ENCODE measurements around the gene GTF2I.
"Not testable (repeated sequence)": the region's sequence is repeated elsewhere in the genome, so short reads cannot be mapped to it uniquely, and the experiment has no call there.

Gene GTF2I

DNA sequence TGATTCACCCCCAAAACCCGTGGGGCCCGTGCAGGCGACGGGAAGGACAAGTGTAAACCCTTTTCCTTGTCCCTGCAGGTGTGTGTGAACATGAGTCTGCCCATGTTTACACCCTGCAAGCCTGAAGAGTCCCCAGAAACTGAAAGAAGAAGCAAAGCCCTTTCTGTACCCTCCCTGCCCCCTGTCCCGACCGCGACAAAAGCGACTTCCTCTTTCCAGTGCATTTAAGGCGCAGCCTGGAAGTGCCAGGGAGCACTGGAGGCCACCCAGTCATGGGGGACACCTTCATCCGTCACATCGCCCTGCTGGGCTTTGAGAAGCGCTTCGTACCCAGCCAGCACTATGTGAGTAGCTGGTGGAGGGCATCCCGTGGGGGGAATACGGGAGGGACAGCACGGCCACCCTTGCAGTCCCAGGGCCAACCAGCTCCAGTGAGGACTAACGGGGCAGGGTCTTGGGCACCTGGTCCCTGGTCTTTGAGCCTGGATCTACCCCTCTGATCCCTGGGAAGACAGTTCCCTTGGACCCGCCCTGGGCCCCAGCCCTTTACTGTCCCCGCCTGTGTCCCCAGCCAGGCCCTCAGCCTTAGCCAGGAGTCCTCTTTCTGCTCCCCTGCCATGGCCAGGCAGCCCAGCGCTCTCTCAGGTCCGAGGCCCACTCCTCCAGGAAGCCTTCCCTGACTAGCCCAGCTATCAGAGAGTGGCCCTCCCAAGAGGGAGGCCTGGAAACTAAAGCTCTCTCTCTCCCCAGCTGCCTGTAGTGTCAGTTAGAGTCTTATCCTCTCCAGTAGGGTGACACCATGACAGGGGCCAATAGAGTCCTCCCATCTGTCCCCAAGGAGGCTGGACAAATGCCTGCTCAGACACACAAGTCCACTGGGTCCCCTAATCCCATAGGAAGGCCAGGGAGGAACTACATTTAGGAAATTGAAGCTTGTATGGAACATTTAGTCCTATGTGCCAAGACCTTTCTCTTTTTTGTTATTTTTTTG lies 116.5 kb downstream of the GTF2I start, which contains the start of gene NCF1:
TSS of gene NCF1 (plus strand) at position 252 of the 991 bp plus-strand sequence. CDS start at position 273, 21 bp downstream.
- DNase-seq (ENCODE audit: extremely low read depth in 1 of 2, low read depth in 1 of 2): not testable (repeated sequence)

GRCh38 chr7:74775111-74775510 lies 117.6 kb downstream of the GTF2I start:
- DNase-seq (ENCODE audit: extremely low read depth in 1 of 2, low read depth in 1 of 2): not testable (repeated sequence)

DNA sequence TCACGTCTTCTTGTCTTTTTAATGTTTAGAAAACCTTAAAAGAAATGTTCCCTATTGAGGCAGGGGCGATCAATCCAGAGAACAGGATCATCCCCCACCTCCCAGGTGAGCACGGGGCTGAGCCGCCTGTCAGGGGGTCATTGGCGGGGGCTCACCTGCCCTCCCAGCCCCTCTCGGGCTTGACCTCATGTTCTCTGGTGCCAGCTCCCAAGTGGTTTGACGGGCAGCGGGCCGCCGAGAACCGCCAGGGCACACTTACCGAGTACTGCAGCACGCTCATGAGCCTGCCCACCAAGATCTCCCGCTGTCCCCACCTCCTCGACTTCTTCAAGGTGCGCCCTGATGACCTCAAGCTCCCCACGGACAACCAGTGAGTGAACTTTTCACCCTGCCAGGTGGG lies 121.5 kb downstream of the GTF2I start:
- DNase-seq (ENCODE audit: extremely low read depth in 1 of 2, low read depth in 1 of 2): not testable (repeated sequence)

GRCh38 chr7:74781746-74782145 lies 124.2 kb downstream of the GTF2I start:
- not testable (repeated sequence) for DNase-seq (ENCODE audit: extremely low read depth in 1 of 2, low read depth in 1 of 2)

DNA sequence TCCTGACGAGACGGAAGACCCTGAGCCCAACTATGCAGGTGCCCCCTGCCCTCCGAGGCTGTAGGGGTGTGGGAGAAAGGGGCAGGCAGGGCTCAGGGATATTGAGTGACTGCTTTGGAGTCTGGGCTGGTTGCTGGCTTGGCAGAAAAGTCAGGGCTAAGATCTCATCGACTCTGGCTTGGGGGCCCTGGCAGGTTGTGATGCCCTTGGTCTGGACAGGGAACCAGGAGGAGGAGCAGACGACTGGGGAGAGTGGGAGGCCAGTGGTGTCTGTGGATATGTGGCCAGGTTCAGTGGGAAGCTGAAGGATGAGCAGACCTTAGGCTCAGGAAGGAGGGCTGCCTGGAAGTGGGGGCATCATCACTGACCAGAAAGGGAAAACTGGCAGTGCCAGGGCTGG lies 126.1 kb downstream of the GTF2I start:
- not testable (repeated sequence) for DNase-seq (ENCODE audit: extremely low read depth in 1 of 2, low read depth in 1 of 2)

GRCh38 chr7:74788369-74789150 lies 131.0 kb downstream of the GTF2I start:
- peak; percentile 82 to 89 for DNase-seq (ENCODE audit: extremely low read depth in 1 of 2, low read depth in 1 of 2)

GRCh38 chr7:74789200-74789736 lies 131.8 kb downstream of the GTF2I start:
- DNase-seq (ENCODE audit: extremely low read depth in 1 of 2, low read depth in 1 of 2): not testable (repeated sequence)

DNA sequence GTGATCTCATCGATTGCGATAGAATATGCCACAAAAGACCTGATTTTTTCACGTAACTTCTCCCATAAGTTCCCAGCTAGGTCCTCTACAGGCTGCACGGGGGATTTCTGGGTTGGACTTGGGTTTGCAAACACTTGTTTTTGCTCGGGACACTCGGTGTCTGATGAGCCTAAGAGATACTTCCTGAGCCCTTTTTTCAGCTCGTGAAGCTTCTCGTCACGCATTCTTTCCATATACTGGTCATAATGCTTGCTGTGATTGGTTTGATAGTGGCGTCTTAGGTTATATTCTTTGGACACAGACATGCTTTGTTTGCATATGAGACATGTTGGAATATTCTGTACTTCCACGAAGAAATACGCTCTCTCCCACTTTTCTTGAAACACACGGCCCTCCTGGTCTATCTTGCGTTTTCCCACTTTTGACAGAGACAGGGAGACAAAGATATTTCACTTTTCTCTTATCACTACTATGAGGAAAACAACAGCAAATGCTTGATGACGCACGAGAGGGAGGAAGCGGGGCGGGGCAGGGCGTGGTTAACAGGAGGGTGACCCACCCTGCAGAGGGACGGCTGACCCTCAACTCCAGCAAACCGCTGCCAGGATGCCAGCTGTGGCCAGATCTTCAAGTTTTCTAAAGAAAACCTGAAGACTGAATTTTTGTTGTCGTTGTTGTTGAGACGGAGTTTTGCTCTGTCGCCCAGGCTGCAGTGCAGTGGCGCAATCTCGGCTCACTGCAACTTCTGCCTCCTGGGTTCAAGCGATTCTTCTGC lies 140.5 kb downstream of the GTF2I start:
- not testable (repeated sequence) for DNase-seq (ENCODE audit: extremely low read depth in 1 of 2, low read depth in 1 of 2)

GRCh38 chr7:74798644-74799043 lies 141.1 kb downstream of the GTF2I start:
- not testable (repeated sequence) for DNase-seq (ENCODE audit: extremely low read depth in 1 of 2, low read depth in 1 of 2)

All from activated CD8-positive, alpha-beta memory T cell treated with anti-CD3 and anti-CD28 coated beads for 1 hour (primary cell).